GM23338 (cell line): Measurements from ENCODE around the gene PCDHA8. TPM values are rescaled to one million over a fixed set of nuclear protein-coding genes. Genes with fewer than 3 reads are reported as not detected.

Experiments
- ATAC-seq: fragments of 200-7000 bp; cut with Tn5 transposase; 3 replicates; pipeline ENCODE4 v1.9.1; 2020
- DNase-seq: peaks from one replicate; pipeline ENCODE4 v3.0.0-alpha.2; 2015; ENCODE audit warnings: low spot score
- H2AFZ ChIP-seq: fragments of 200-600 bp; sonication (generic); 2 replicates; pipeline ENCODE4 v1.8.0; 2016; ENCODE audit warnings: antibody characterized with exemption, mild to moderate bottlenecking, moderate library complexity
- H3F3A ChIP-seq: fragments of 200-600 bp; sonication (generic); replicated peaks from 2 replicates; pipeline ENCODE4 v1.8.0; 2017; ENCODE audit warnings: antibody characterized with exemption, mixed run types, low read depth
- H3K27ac ChIP-seq: fragments of 200-600 bp; sonication (generic); 2 replicates; pipeline ENCODE4 v1.6.1; 2016; ENCODE audit warnings: low read depth
- H3K27me3 ChIP-seq: fragments of 200-600 bp; sonication (generic); 2 replicates; pipeline ENCODE4 v1.8.0; 2016; ENCODE audit warnings: mild to moderate bottlenecking, mixed run types, moderate library complexity; ENCODE audit not compliant: insufficient read depth
- H3K36me3 ChIP-seq: fragments of 200-600 bp; sonication (generic); 2 replicates; pipeline ENCODE4 v1.8.0; 2016; ENCODE audit warnings: mild to moderate bottlenecking; ENCODE audit not compliant: insufficient read depth
- H3K4me1 ChIP-seq: fragments of 200-600 bp; sonication (generic); 2 replicates; pipeline ENCODE4 v1.8.0; 2016; ENCODE audit warnings: mild to moderate bottlenecking, moderate library complexity; ENCODE audit not compliant: insufficient read depth
- H3K4me2 ChIP-seq: fragments of 200-600 bp; sonication (generic); 2 replicates; pipeline ENCODE4 v1.7.1; 2017; ENCODE audit warnings: mixed run types
- H3K4me3 ChIP-seq: fragments of 200-600 bp; sonication (generic); 2 replicates; pipeline ENCODE4 v1.6.1; 2016; ENCODE audit warnings: mixed run types
- H3K79me2 ChIP-seq: fragments of 200-600 bp; sonication (generic); replicated peaks from 2 replicates; pipeline ENCODE4 v1.8.0; 2017; ENCODE audit warnings: mild to moderate bottlenecking; ENCODE audit not compliant: insufficient read depth
- H3K9me2 ChIP-seq: fragments of 200-600 bp; sonication (generic); 2 replicates; pipeline ENCODE4 v1.8.0; 2017; ENCODE audit not compliant: insufficient read depth
- H4K20me1 ChIP-seq: fragments of 200-600 bp; sonication (generic); replicated peaks from 2 replicates; pipeline ENCODE4 v1.8.0; 2017; ENCODE audit warnings: mild to moderate bottlenecking; ENCODE audit not compliant: insufficient read depth
- H3K27ac Mint-ChIP-seq: 2 replicates; pipeline ENCODE4 v1.8.0; 2020; ENCODE audit warnings: inconsistent platforms, mild to moderate bottlenecking, moderate library complexity, mixed read lengths
- H3K27me3 Mint-ChIP-seq: 3 replicates; pipeline ENCODE4 v1.8.0; 2022; ENCODE audit warnings: low read depth, mild to moderate bottlenecking, moderate library complexity, mixed read lengths, inconsistent platforms; ENCODE audit not compliant: insufficient read depth, poor library complexity
- H3K36me3 Mint-ChIP-seq: 3 replicates; pipeline ENCODE4 v1.8.0; 2021; ENCODE audit warnings: low read depth, mild to moderate bottlenecking, inconsistent platforms, moderate library complexity, mixed read lengths
- H3K4me1 Mint-ChIP-seq: 3 replicates; pipeline ENCODE4 v1.8.0; 2020; ENCODE audit warnings: mild to moderate bottlenecking, inconsistent platforms, mixed read lengths
- H3K4me3 Mint-ChIP-seq: 3 replicates; pipeline ENCODE4 v1.8.0; 2021; ENCODE audit warnings: moderate library complexity, mild to moderate bottlenecking, inconsistent platforms, mixed read lengths
- H3K9me3 Mint-ChIP-seq: 3 replicates; pipeline ENCODE4 v1.8.0; 2020; ENCODE audit warnings: moderate library complexity, mild to moderate bottlenecking, inconsistent platforms, mixed read lengths
- EZH2phosphoT487 ChIP-seq: fragments of 200-600 bp; sonication (generic); IDR thresholded peaks from one replicate; pipeline ENCODE4 v1.8.1; 2018; ENCODE audit warnings: antibody characterized with exemption; ENCODE audit not compliant: unreplicated experiment
- JUNB ChIP-seq: IDR thresholded peaks from one replicate; pipeline ENCODE4 v1.6.1; 2016; ENCODE audit warnings: antibody characterized with exemption; ENCODE audit not compliant: unreplicated experiment
- REST ChIP-seq: IDR thresholded peaks from one replicate; pipeline ENCODE4 v1.6.1; 2018; ENCODE audit warnings: antibody characterized with exemption; ENCODE audit not compliant: unreplicated experiment
- ZNF331 ChIP-seq: fragments of 250-450 bp; sonication (Bioruptor Pico); IDR thresholded peaks from 2 replicates; pipeline ENCODE4 v1.5.0; 2020; ENCODE audit warnings: low read depth, mild to moderate bottlenecking, moderate library complexity
- ZNF462 ChIP-seq: fragments of 250-450 bp; sonication (Bioruptor Pico); IDR thresholded peaks from 2 replicates; pipeline ENCODE4 v1.5.0; 2020; ENCODE audit warnings: mild to moderate bottlenecking, moderate library complexity
- polyA plus RNA-seq: library from polyadenylated mRNA; unstranded; fragments of >200 nt; fragmentation: Nextera tagmentation; extraction: Ambion mirVana; gene quantifications from 2 replicates; pipeline ENCODE4 v1.2.1, GENCODE V29; 2016
- total RNA-seq: library from RNA; depleted of rRNA; stranded (reverse); fragments of >200 nt; shearing (Covaris generic); gene quantifications from 2 replicates; pipeline ENCODE4 v1.2.3, GENCODE V29; 2014

PCDHA8 gene
- total and polyA plus RNA-seq, 2 experiments from 2014 or later, result 0.86 to 3.1 TPM

- Mint-ChIP-seq H3K27ac (no peak overlapping the region), H3K27me3 (no peaks in the 10 kb centered on the region), H3K4me1 (no peaks in the 10 kb centered on the region), H3K36me3 (peaks cover 7% of the 10 kb centered on the region; the same call in 2 of the 3 replicates), H3K9me3 (no peaks in the 10 kb centered on the region), H3K4me3 (no peak overlapping the region)
- no peak overlapping the region for H3K4me2 ChIP-seq
- no peak overlapping the region for H3K27ac ChIP-seq
- H3K27me3 ChIP-seq, result no peaks in the 10 kb centered on the region
- no peaks in the 10 kb centered on the region for H3K4me1 ChIP-seq
- DNase-seq, result no peak
- peaks cover 11% of the 10 kb centered on the region; the same call in 1 of the 2 replicates for H4K20me1 ChIP-seq
- no peak for ATAC-seq
- no peaks in the 10 kb centered on the region for H3K36me3 ChIP-seq
- H3K4me3 ChIP-seq, result no peak overlapping the region
- H3K9me2 ChIP-seq, result no peaks in the 10 kb centered on the region
- H2AFZ ChIP-seq, result no peak overlapping the region
- TF ChIP-seq ZNF331 (CRISPR knock-in tag) (no peak), REST (peak; percentile 57)
- no peaks in the 10 kb centered on the region; the same call in 1 of the 2 replicates for H3F3A ChIP-seq
- H3K79me2 ChIP-seq, result peaks cover 11% of the 10 kb centered on the region
Observed at GRCh38 chr5:140883373-140883772, 42.4 kb downstream of the PCDHA8 start.

- Histone ChIP-seq H4K20me1 (peaks cover 6% of the 10 kb centered on the region; the same call in 1 of the 2 replicates), H3K79me2 (peaks cover 6% of the 10 kb centered on the region), H3K27me3 (no peaks in the 10 kb centered on the region), H3F3A (no peaks in the 10 kb centered on the region; the same call in 1 of the 2 replicates), H3K9me2 (no peaks in the 10 kb centered on the region), H3K27ac (no peak overlapping the region), H3K36me3 (no peaks in the 10 kb centered on the region), H3K4me2 (no peak overlapping the region), H2AFZ (no peak overlapping the region), H3K4me3 (no peak overlapping the region), H3K4me1 (no peaks in the 10 kb centered on the region)
- peak; percentile 56 for ATAC-seq
- H3K36me3 Mint-ChIP-seq, result peaks cover 7% of the 10 kb centered on the region; the same call in 2 of the 3 replicates
- no peak overlapping the region for H3K27ac Mint-ChIP-seq
- no peak overlapping the region for H3K4me3 Mint-ChIP-seq
- DNase-seq, result peak; percentile 31
- no peaks in the 10 kb centered on the region for H3K27me3 Mint-ChIP-seq
- no peaks in the 10 kb centered on the region for H3K4me1 Mint-ChIP-seq
- no peaks in the 10 kb centered on the region for H3K9me3 Mint-ChIP-seq
- TF ChIP-seq REST, result no peak
- TF ChIP-seq EZH2phosphoT487, result no peak
- TF ChIP-seq JUNB, result no peak
- no peak for TF ChIP-seq ZNF462 (CRISPR knock-in tag)
Observed at GRCh38 chr5:140883927-140884697, 43.1 kb downstream of the PCDHA8 start.
